ENCODE data around the gene AKNA.

AKNA gene

GRCh38 chr9:114385397-114386181, 2.2 kb downstream of the AKNA start:
- ATAC-seq (replicated peaks): peak; percentile 71
- H3K27ac Mint-ChIP-seq: peak overlapping the region; percentile 76 to 98

DNA sequence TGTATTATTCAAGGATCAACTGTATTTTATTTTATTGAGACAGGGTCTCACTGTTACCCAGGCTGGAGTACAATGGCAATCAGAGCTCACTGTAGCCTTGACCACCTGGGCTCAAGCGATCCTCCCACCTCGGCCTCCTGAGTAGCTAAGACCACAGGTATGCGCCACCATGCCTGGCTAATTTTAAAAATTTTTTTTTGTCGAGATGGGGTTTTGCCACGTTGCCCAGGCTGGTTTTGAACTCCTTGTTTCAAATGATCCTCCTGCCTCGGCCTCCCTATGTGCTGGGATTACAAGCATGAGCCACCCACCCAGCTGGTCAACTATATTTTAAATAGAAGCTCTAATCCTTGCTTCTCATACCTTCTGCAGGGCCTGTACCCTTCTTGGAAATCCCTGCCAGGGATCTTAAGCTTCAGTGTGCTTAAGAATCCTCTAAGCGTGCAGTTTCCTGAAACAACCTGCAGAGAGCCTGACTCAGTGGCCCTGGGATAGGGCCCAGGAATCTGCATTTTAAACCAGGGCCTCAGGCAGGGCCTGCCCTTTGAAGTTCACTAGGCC, 2.9 kb downstream of the AKNA start:
- Mint-ChIP-seq H3K9me3 (no peaks in the 10 kb centered on the region), H3K4me1 (ENCODE audit: low read depth in 2 of 2) (peaks cover 82 to 88% of the 10 kb centered on the region in 2 donors), H3K4me3 (peak overlapping the region; percentile 96 to 99), H3K27me3 (no peaks in the 10 kb centered on the region), H3K27ac (peak overlapping the region; percentile 76 to 98), H3K36me3 (ENCODE audit: insufficient read depth) (peaks cover 94% of the 10 kb centered on the region)
- no peak for DNase-seq
- no peak for ATAC-seq (replicated peaks)

More at GRCh38 chr9:114385397-114386181, 2.2 kb downstream of the AKNA start:
- H3K36me3 Mint-ChIP-seq (ENCODE audit: insufficient read depth): peaks cover 93% of the 10 kb centered on the region
- no peaks in the 10 kb centered on the region for H3K9me3 Mint-ChIP-seq
- H3K4me1 Mint-ChIP-seq (ENCODE audit: low read depth in 2 of 2): peaks cover 85 to 91% of the 10 kb centered on the region in 2 donors
- H3K4me3 Mint-ChIP-seq: peak overlapping the region; percentile 96 to 99
- no peaks in the 10 kb centered on the region for H3K27me3 Mint-ChIP-seq
- peak; percentile 87 to 89 (median 89) for DNase-seq

- peaks cover 82 to 88% of the 10 kb centered on the region in 2 donors for H3K4me1 Mint-ChIP-seq (ENCODE audit: low read depth in 2 of 2)
- H3K4me3 Mint-ChIP-seq: peak overlapping the region; percentile 96 to 99
- H3K9me3 Mint-ChIP-seq: no peaks in the 10 kb centered on the region
- no peak for DNase-seq
- peak overlapping the region; percentile 76 to 98 for H3K27ac Mint-ChIP-seq
- peaks cover 94% of the 10 kb centered on the region for H3K36me3 Mint-ChIP-seq (ENCODE audit: insufficient read depth)
- no peaks in the 10 kb centered on the region for H3K27me3 Mint-ChIP-seq
- no peak for ATAC-seq (replicated peaks)
Measured at GRCh38 chr9:114384341-114384740, 3.4 kb downstream of the AKNA start.

DNA sequence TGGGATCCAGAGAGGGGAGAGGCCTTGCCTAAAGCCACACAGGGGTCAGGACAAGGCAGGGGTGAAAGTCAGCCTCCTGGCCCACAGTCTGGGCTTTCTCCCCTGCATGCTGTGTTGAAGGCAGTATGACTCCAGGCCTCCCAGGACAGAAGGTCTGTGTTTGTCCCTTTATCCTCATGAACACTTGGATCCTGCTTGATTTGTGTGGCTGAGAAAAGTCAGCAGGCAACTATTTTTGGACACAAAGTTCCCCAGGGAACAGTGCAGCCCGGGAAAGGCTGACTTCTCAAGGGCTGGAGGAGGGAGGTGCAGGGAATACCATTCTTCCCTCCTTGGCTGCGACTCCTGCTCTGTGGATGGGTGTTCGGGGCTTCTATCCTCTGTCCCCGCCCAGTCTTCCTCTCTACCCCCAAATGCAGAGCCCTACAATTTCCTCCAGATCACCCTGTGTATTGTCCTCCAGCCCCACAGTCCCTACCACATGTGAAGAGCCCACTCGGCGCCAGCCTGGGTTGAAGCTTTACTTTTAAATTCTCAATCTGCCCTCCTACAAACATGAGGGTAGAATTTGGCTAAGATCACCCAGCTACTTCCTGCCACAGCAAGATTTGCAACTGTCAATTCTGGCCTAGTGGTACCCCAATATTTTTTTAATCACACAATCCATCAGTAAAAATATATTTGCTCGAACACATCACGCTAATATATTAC, 4.1 kb downstream of the AKNA start:
- peaks cover 82 to 87% of the 10 kb centered on the region in 2 donors for H3K4me1 Mint-ChIP-seq (ENCODE audit: low read depth in 2 of 2)
- H3K27me3 Mint-ChIP-seq: no peaks in the 10 kb centered on the region
- ATAC-seq (replicated peaks): no peak
- peaks cover 100% of the 10 kb centered on the region for H3K36me3 Mint-ChIP-seq (ENCODE audit: insufficient read depth)
- DNase-seq: peak in 1 of 3 experiments; percentile 41
- H3K9me3 Mint-ChIP-seq: no peaks in the 10 kb centered on the region
- peak overlapping the region; percentile 76 to 98 for H3K27ac Mint-ChIP-seq
- H3K4me3 Mint-ChIP-seq: peak overlapping the region; percentile 96 to 99

DNA sequence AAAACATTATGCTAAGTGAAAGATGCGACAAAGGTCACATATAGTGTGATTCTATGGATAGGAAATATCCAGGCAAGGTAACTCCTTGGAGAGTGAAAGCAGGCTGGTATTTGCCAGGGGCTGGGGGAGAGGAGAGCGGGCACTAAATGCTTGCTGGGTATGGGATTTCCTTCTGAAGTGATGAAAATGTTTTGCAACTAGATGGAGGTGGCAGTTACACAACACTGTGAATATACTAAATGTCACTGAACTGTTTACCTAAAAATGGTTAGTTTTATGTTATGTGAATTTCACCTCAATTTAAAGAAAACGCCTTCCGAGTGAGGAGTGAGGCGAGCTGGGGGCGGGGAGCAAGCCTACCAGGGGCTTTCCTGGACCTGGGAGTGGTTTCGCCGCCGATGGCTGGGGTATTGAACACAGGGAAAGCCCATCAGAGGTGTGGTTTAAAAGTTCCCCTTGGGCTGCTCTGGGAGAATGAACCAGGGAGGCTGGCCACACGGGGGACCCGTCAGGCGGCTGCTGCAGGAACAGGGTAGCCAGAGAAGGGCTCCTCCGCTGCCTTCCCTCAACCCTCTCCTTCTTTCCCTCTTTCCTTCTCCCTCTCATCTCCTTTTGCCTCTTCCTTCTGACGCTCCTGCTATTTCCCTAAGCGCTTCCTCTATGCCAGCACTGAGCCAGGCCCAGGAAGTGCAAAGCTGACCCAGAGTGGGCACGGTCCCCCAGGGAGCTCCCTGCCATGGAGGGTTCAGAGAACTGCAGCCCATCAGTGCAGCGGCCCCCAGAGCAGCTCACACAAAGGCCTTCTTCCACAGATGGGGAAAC, 4.9 kb downstream of the AKNA start:
- DNase-seq (peak; percentile 67 to 81 (median 76)), ATAC-seq (replicated peaks) (peak; percentile 38)
- no peaks in the 10 kb centered on the region for H3K9me3 Mint-ChIP-seq
- peak overlapping the region; percentile 96 to 99 for H3K4me3 Mint-ChIP-seq
- no peaks in the 10 kb centered on the region for H3K27me3 Mint-ChIP-seq
- H3K27ac Mint-ChIP-seq: peak overlapping the region; percentile 76 to 98
- peaks cover 100% of the 10 kb centered on the region for H3K36me3 Mint-ChIP-seq (ENCODE audit: insufficient read depth)
- H3K4me1 Mint-ChIP-seq (ENCODE audit: low read depth in 2 of 2): peaks cover 82 to 87% of the 10 kb centered on the region in 2 donors

- peak overlapping the region; percentile 76 to 98 for H3K27ac Mint-ChIP-seq
- H3K4me1 Mint-ChIP-seq (ENCODE audit: low read depth in 2 of 2): peaks cover 85 to 91% of the 10 kb centered on the region in 2 donors
- DNase-seq (no peak), ATAC-seq (replicated peaks) (no peak)
- H3K4me3 Mint-ChIP-seq: peak overlapping the region; percentile 96 to 99
- peaks cover 98% of the 10 kb centered on the region for H3K36me3 Mint-ChIP-seq (ENCODE audit: insufficient read depth)
- H3K27me3 Mint-ChIP-seq: no peaks in the 10 kb centered on the region
- H3K9me3 Mint-ChIP-seq: no peaks in the 10 kb centered on the region
Measured at GRCh38 chr9:114378883-114379282, 8.9 kb downstream of the AKNA start.

- H3K27me3 Mint-ChIP-seq: no peaks in the 10 kb centered on the region
- peaks cover 85 to 89% of the 10 kb centered on the region in 2 donors for H3K4me1 Mint-ChIP-seq (ENCODE audit: low read depth in 2 of 2)
- H3K4me3 Mint-ChIP-seq: peak overlapping the region; percentile 96 to 99
- peaks cover 98% of the 10 kb centered on the region for H3K36me3 Mint-ChIP-seq (ENCODE audit: insufficient read depth)
- DNase-seq (no peak), ATAC-seq (replicated peaks) (no peak)
- no peaks in the 10 kb centered on the region for H3K9me3 Mint-ChIP-seq
- peak overlapping the region; percentile 76 to 98 for H3K27ac Mint-ChIP-seq
Measured at GRCh38 chr9:114378016-114378415, 9.8 kb downstream of the AKNA start.

DNA sequence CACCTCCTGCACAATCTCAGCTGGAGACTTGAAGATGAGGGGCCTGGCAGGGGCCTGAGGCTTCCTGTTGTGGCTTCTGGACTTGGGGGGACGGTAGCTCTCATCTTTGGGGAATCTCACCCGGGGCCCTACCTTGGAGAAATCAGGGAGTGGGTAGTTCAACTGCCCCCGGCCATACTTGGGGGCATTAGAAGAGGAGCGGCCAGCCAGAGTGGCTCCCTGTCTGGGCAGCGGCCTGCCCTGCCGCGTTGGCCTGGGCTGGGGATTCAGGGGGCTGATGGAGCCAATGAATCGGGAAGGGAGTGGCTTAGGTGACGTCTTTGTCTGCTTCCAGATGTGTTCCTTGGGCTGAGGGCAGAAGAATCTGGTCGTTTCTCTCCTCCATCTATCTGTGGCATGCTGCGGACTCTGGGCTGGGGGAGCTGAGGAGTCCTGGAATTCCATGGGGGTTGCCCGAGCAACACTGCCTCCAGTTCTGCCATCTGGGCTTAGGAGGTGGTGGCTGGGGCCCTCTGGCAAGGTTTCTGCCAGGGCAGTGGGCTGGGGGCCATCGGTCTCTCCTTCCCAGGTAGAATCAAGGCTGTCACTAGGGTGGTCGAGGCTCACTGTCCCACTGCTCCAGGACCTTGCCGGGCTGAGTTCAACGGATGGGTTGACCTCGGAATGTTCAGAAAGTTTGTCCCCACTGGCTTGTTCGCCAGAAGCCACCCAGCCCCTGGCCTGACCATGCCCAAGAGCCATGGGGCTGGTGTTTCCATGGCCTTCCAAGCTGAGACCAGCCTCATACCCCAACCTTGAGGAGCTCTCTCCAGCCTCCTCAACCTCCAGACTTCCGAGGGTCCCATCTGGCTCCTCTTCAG, 11.0 kb downstream of the AKNA start:
- no peak for DNase-seq

DNA sequence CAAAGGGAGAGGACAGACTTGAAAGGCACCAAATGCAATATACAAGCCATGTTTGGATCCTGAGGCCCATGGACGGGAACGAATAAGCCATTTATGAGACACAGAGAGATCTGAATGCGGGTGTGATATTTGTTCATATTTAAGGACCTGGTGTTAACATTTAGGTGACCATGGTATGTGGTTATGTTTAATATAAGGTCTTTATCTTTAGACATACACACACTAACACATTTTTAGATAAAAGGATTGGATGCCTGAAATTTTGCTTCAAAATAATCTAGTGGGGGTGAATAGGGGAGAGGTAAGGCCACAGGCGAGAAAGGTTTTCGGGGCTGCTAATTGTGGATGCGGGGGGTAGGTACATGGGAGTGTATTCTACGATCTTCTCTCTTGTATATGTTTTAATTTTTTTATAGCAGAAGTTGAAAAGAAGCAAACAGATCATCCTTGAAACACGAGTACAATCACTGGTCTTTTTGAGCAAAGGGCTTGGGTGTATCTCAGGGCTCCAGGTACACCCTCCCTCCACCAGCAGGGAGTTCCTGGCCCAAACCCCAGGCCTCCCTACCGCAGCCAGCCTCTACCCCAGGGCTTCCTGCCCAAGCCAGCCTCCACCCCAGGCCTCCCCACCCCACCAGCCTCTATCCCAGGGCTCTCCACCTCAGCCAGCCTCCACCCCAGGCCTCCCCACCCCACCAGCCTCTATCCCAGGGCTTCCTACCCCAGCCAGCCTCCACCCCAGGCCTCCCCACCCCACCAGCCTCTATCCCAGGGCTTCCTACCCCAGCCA, 12.2 kb downstream of the AKNA start:
- ATAC-seq (replicated peaks): no peak
- H3K27ac Mint-ChIP-seq: peak overlapping the region; percentile 76 to 84
- peak overlapping the region; percentile 67 to 79 for H3K4me3 Mint-ChIP-seq
- no peak for DNase-seq
- no peaks in the 10 kb centered on the region for H3K9me3 Mint-ChIP-seq
- peaks cover 98% of the 10 kb centered on the region for H3K36me3 Mint-ChIP-seq (ENCODE audit: insufficient read depth)
- H3K27me3 Mint-ChIP-seq: no peaks in the 10 kb centered on the region
- peaks cover 83 to 84% of the 10 kb centered on the region in 2 donors for H3K4me1 Mint-ChIP-seq (ENCODE audit: low read depth in 2 of 2)

More for the DNA sequence above, 11.0 kb downstream of the AKNA start:
- no peak for ATAC-seq (replicated peaks)
- Mint-ChIP-seq H3K36me3 (ENCODE audit: insufficient read depth) (peaks cover 98% of the 10 kb centered on the region), H3K27me3 (no peaks in the 10 kb centered on the region), H3K4me1 (ENCODE audit: low read depth in 2 of 2) (peaks cover 83 to 88% of the 10 kb centered on the region in 2 donors), H3K4me3 (peak overlapping the region; percentile 58 to 99), H3K9me3 (no peaks in the 10 kb centered on the region), H3K27ac (peak overlapping the region; percentile 76 to 98)

GRCh38 chr9:114374936-114375335, 12.8 kb downstream of the AKNA start:
- peaks cover 98% of the 10 kb centered on the region for H3K36me3 Mint-ChIP-seq (ENCODE audit: insufficient read depth)
- no peaks in the 10 kb centered on the region for H3K9me3 Mint-ChIP-seq
- peak overlapping the region; percentile 67 to 79 for H3K4me3 Mint-ChIP-seq
- no peak for ATAC-seq (replicated peaks)
- H3K27me3 Mint-ChIP-seq: no peaks in the 10 kb centered on the region
- peak overlapping the region; percentile 76 to 84 for H3K27ac Mint-ChIP-seq
- DNase-seq: no peak
- H3K4me1 Mint-ChIP-seq (ENCODE audit: low read depth in 2 of 2): peaks cover 80 to 81% of the 10 kb centered on the region in 2 donors

DNA sequence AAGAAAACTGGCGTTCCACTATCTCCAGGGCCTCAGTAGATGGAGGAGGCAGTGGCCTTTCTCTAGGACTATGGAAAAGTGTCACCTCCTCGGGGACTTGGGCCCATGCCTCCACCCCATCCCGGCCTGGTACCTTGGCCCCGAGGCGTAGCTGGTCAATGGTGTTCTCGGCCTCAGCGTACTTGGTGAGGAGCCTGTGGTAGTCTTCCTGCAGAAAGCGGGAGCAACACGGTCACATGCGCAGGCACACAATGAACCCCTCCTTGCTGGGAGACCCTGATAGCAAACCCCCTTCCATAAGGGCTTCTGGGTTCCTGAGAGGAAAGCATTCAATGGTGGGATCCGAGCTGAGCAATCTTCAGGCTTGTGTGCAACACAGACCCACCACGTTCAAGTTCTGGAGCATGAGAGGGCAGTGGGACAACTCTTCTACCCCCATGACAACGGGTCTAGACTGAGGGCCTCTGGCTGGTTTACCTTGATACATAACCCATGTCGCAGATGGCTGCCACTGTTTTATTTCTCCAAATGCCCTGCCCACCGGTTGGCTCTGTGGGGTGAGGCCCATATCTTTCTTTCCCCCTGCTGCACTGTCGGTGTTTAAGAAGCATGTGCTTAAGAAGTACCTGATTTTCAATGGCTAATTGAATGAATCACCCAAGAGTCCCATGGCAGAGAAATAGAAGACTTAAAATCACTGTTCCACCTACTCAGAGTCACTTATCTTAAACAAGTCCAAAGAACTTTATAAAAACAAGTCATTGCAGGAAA, 13.6 kb downstream of the AKNA start:
- peak overlapping the region; percentile 76 to 84 for H3K27ac Mint-ChIP-seq
- DNase-seq: no peak
- peaks cover 98% of the 10 kb centered on the region for H3K36me3 Mint-ChIP-seq (ENCODE audit: insufficient read depth)
- peak overlapping the region; percentile 67 to 79 for H3K4me3 Mint-ChIP-seq
- peaks cover 78 to 79% of the 10 kb centered on the region in 2 donors for H3K4me1 Mint-ChIP-seq (ENCODE audit: low read depth in 2 of 2)
- no peaks in the 10 kb centered on the region for H3K27me3 Mint-ChIP-seq
- H3K9me3 Mint-ChIP-seq: no peaks in the 10 kb centered on the region
- ATAC-seq (replicated peaks): no peak
